GM18519 (cell line): Measurements from ENCODE around the gene POLE3.
"Not testable (repeated sequence)": the region's sequence is repeated elsewhere in the genome, so short reads cannot be mapped to it uniquely, and the experiment has no call there.

Source experiments
- ATAC-seq: cut with Tn5 transposase; IDR thresholded peaks from one replicate; pipeline ENCODE4 v1.9.1; 2021; ENCODE audit warnings: mild to moderate bottlenecking, moderate library complexity; ENCODE audit not compliant: unreplicated experiment, low FRiP score

The POLE3 gene

DNA sequence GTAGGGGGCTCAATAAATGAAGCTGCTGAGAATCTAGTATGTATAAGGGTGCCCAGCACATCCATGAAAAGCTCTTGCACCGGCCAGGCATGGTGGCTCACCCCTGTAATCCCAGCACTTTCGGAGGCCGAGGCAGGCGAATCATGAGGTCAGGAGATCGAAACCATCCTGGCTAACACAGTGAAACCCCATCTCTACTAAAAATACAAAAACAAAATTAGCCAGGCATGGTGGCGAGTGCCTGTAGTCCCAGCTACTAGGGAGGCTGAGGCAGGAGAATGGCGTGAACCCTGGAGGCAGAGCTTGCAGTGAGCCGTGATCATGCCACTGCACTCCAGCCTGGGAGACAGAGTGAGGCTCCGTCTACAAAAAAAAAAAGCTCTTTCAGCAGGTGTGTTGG lies 4.1 kb downstream of the POLE3 start:
- not testable (repeated sequence) for ATAC-seq

- ATAC-seq, result no peak
Measured at GRCh38 chr9:113403646-113404045, 6.8 kb downstream of the POLE3 start.

DNA sequence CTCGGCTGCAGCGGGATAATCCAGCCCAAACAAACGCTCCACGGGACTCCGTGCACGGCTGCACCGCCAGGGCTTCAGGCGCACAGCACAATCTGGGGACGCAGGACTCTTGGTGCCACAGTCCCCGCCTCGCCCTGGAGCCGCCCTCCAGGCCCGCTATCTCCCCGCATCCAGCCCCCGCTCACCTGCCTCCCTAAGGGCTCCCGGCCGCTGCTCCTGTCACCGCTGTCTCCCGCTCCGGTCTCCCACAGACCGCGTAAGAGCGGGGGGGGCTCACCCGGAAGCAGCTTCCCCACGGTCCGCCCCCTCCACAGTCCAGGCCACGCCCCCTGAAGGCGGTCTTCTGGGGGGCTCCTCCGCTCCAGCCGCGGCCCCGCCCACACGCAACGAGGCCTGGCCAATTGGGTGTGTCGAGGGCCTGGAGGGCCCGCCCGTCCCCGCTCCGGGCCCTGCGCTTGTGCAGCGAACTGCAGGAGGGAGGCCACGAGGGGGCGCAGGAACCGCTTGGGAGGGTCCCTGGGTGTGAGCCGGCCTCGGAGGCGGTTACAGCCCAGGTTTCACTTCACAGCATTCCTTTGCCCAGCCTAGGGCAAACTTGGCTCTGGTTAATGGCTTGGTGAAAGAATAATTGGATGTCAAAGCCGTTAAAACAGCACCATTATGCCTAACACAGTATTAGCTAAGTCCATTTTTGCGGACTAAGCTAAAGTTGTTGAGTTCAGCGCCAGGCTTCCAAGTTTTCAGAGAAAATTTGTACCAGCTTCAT lies 9.3 kb downstream of the POLE3 start, which contains the start of gene ALAD:
TSS of gene ALAD (minus strand) at position 258 of the 766 bp plus-strand sequence. CDS start 7,725 bp downstream, outside the sequence.
- ATAC-seq, result peak; percentile 95

DNA sequence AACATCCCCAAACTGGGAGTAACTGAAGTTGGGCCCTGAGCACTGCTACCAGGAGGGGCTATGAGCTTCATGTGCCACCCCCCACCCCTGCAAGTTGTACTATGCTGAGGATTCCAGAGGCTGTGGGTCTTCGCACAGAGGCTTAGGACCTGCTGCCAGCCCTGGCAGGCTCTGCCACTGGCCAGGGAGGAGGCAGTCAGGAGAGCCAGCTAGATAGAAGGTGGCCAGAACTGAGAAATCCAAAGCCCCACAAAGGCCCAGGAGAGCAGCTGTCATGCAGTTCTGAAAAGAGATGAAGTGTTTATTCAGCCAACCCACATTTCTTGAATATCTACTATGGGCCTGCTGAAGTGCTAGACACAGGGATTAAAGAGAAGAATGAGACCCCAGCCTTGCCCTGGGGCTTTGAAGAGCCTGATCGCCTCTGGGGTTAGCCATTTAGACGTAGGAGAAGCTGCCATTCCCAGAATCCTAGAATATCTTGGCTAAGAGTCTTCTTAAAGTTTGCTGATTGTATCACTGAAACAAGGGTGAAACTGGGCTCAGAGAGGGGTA lies 10.8 kb downstream of the POLE3 start:
- no peak for ATAC-seq

- ATAC-seq, result no peak
Measured at GRCh38 chr9:113398796-113399195, 11.7 kb downstream of the POLE3 start.

- no peak for ATAC-seq
Measured at GRCh38 chr9:113397203-113397631, 13.3 kb downstream of the POLE3 start.

DNA sequence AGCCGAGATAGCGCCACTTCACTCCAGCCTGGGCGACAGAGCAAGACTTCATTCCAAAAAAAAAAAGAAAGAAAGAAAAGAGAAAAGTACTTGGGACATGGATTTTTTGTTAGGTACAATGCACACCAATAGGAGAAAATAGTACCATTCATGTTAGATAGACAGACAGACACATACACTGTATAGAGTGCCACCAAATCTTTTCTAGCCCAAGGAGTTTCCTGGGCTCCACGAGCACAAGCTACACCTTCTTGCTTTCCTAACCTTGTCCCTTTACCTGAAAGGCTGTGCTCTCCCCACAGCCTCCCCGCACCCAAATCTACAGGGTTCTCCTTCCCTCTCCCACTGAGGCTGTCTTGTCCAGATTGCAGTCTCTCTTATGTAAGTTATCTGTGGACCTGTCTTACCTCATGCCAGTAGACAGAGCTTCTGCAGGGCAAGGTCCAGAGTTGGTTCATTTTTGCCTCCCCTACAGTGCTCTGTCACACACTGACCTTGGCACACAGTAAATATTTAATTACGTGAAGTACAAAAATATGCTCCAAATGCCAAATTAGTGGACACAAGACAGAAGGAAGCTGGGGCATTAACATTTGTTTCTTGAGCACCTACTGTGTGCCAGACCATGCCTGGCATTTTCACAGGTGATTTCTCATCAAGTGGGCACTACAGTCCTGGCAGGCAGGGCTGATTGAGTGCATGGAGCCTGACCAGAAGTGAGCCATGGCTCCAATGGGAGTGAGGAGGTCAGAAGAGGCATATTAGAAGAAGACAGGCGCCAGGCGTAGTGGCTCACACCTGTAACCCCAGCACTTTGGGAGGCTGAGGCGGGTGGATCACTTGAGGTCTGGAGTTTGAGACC lies 15.2 kb downstream of the POLE3 start:
- no peak for ATAC-seq

- ATAC-seq, result no peak
Measured at GRCh38 chr9:113393281-113393680, 17.2 kb downstream of the POLE3 start.

DNA sequence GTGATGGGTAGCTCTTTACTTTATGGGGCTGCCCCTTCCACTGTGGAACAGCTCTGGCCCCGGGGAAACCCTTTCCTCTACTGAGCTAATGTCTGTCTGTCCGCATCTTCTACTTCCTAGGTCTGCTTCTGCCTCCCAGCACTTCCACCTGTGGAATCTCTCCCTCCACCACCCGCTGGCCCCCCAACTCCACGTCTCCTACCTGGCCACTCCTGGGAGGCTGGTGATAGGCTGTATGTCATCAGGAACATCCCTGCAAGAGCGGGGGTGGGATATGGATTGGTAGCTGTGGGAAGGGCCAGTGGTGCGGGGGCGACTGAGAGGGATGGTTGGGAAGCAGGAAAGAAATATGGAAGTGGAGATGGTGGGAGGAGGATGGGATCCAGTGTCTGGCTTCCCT lies 18.6 kb downstream of the POLE3 start:
- no peak for ATAC-seq

- ATAC-seq, result no peak
Measured at GRCh38 chr9:113390192-113390960, 20.1 kb downstream of the POLE3 start.

GRCh38 chr9:113389451-113389850 lies 21.0 kb downstream of the POLE3 start:
- no peak for ATAC-seq

GRCh38 chr9:113388833-113389232 lies 21.6 kb downstream of the POLE3 start:
- no peak for ATAC-seq

DNA sequence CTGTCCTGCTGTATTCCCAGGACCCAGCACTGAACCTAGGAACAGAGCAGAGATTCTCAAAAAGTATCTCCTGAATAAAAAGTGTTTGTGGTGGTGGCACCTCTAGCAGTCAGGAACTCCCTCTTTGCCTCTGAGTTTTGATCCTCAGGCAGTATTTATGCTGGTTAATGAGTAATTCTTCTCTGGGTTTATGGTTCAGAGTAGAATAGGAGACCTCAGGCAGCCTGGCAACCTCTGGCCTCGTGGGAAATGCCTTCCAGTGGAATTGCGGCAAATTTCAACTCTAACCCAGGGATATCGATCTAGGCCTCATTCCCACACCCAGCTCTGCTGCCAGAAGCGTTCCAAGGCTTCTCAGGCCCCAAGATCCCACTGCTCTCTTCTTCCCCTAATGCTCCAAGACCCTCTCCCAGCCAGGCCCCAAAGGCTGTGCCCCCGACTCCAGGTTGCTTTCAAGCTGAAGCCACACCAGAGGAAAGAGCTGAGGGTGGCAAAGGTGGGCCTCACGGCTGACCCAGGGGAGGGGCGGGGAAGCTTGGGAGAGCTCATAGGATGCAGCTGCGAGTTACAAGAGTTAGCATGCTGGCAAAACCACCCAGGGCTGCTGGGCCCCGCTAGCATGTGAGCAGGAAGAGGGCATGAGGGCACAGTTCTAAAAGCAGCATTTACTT lies 22.8 kb downstream of the POLE3 start:
- no peak for ATAC-seq

DNA sequence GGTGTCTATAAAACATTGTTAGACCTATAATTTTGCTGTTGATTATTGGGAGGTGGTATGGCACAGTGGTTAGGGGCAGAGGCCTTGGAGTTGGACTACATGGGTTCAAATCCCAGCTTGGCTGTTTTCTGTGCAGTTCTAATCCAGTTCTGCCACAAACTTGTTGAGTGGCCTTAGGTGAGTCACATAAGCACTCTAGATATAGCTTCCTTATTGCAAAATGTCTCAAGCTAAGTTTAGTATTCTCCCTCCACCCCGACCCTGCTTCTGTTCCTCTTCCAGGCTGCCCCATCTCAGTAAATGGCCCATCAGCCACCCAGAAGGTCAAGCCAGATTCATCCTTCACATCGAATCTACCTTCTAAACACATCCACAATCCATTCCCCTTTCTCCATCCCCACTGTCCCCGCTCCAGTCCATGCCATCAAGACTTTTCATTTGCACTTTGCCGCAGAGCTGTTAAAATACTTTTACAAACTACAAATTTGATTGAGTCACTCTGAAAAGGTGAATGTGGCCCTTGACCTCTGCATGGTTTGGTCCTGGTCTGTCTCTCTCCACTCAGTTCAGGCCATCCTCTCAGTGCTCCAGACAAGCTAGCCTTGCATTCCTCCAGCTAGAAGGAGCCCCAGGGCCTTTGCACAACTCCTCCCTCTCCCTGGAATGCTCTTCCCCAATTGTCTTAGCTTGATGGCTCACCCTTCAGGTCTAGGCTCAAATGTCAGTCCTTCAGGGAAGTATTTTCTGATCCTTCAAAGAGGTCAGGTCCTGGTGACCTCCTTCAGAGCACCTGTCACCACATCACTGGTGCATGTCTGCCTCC lies 23.7 kb downstream of the POLE3 start:
- no peak for ATAC-seq

GRCh38 chr9:113381909-113382411 lies 28.5 kb downstream of the POLE3 start:
- no peak for ATAC-seq

DNA sequence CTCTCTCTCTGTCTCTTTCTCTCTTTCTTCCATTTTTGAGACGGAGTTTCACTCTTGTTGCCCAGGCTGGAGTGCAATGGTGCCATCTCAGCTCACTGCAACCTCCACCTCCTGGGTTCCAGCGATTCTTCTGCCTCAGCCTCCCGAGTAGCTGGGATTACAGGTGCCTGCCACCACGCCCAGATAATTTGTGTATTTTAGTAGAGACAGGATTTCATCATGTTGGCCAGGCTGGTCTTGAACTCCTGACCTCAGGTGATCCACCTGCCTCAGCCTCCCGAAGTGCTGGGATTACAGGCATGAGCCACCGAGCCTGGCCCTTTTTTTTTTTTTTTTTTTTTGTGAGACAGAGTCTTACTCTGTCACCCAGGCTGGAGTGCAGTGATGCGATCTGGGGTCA lies 29.0 kb downstream of the POLE3 start:
- not testable (repeated sequence) for ATAC-seq

GRCh38 chr9:113380869-113381378 lies 29.6 kb downstream of the POLE3 start:
- no peak for ATAC-seq

DNA sequence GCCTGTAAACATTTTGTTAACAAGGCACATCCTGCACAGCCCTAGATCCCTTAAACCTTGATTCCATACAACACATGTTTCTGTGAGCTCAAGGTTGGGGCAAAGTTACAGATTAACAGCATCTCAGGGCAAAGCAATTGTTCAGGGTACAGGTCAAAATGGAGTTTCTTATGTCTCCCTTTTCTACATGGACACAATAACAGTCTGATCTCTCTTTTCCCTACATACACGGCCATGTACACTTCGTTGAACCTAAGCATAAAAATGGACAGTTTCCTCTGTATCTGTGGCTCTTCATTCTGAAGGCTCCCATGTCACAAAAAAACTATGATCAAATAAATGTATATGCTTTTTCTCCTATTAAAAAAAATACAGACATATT lies 30.7 kb downstream of the POLE3 start:
- ATAC-seq, result not testable (repeated sequence)
